Measurements from ENCODE around the gene AMPH.

DNA sequence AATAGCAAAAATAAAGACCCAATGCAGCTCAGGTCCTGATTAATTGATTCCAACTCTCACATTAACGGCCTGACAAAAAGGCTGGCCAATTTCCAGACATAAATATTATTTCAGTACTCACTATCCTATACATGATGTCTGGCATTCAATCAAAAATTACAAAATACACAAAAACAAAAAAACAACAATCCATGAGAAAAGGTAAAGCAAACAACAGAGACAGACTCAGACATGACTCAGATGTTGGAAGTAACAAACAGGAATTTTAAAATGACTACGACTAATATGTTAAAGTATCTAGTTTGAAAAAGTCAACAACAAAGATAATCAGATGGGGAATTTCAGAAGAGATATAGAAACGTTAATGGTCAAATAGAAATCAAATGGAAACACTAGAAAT is 152.8 kb downstream of the AMPH start:
- TF ChIP-seq POLR2A (IDR thresholded peaks at IDR 0.05), result no peak
- TF ChIP-seq POLR2AphosphoS5 (IDR thresholded peaks at IDR 0.05), result no peak

All from gastroesophageal sphincter (tissue), 2 donors.